GM19468 (cell line): ENCODE data around the gene NAV2.

Source experiments
- ATAC-seq: cut with Tn5 transposase; IDR thresholded peaks from one replicate; pipeline ENCODE4 v1.9.1; 2021; ENCODE audit warnings: mild to moderate bottlenecking, moderate library complexity, moderate number of reproducible peaks; ENCODE audit not compliant: unreplicated experiment; ENCODE audit errors: extremely low read depth

The NAV2 gene

GRCh38 chr11:19686234-19686633 lies 26.4 kb upstream of the NAV2 start:
- no peak for ATAC-seq

- no peak for ATAC-seq
These were observed 25.2 kb upstream of the NAV2 start for GRCh38 chr11:19687392-19687791.

- ATAC-seq, result no peak
These were observed 23.2 kb upstream of the NAV2 start for GRCh38 chr11:19689281-19690000.

GRCh38 chr11:19690885-19691284 lies 21.8 kb upstream of the NAV2 start:
- ATAC-seq, result no peak

- no peak for ATAC-seq
These were observed 20.7 kb upstream of the NAV2 start for GRCh38 chr11:19691815-19692500.

- ATAC-seq, result no peak
These were observed 19.5 kb upstream of the NAV2 start for GRCh38 chr11:19693146-19693545.

- ATAC-seq, result no peak
These were observed 17.8 kb upstream of the NAV2 start for GRCh38 chr11:19694796-19695345.

GRCh38 chr11:19696073-19696472 lies 16.6 kb upstream of the NAV2 start:
- ATAC-seq, result no peak

GRCh38 chr11:19696904-19697303 lies 15.7 kb upstream of the NAV2 start:
- no peak for ATAC-seq

- no peak for ATAC-seq
These were observed 14.9 kb upstream of the NAV2 start for GRCh38 chr11:19697721-19698121.

- no peak for ATAC-seq
These were observed 13.9 kb upstream of the NAV2 start for GRCh38 chr11:19698493-19699292.

- ATAC-seq, result no peak
These were observed 11.2 kb upstream of the NAV2 start for GRCh38 chr11:19701421-19701820.

- ATAC-seq, result no peak
These were observed 10.0 kb upstream of the NAV2 start for GRCh38 chr11:19702620-19703019.

- ATAC-seq, result no peak
These were observed 9.4 kb upstream of the NAV2 start for GRCh38 chr11:19703211-19703610.

- ATAC-seq, result no peak
These were observed 8.4 kb upstream of the NAV2 start for GRCh38 chr11:19704213-19704612.

- no peak for ATAC-seq
These were observed 6.7 kb upstream of the NAV2 start for GRCh38 chr11:19705936-19706335.

GRCh38 chr11:19711911-19712280 lies 741 bp upstream of the NAV2 start:
- no peak for ATAC-seq

GRCh38 chr11:19713196-19714021 lies 772 bp downstream of the NAV2 start:
- no peak for ATAC-seq

- ATAC-seq, result no peak
These were observed 1.4 kb downstream of the NAV2 start for GRCh38 chr11:19714022-19714386.
